ENCODE data around the gene BANK1. TPM values are rescaled to one million over a fixed set of nuclear protein-coding genes. Genes with fewer than 3 reads are reported as not detected.

BANK1 gene
- total RNA-seq, 1 donor from 2014 or later = 0.87 TPM

GRCh38 chr4:101762534-101762933, 28.0 kb upstream of the BANK1 start:
- peaks cover 36% of the 10 kb centered on the region for H3K9me3 Mint-ChIP-seq
- no peak overlapping the region for H3K4me3 Mint-ChIP-seq
- TF ChIP-seq, protein P1, sequence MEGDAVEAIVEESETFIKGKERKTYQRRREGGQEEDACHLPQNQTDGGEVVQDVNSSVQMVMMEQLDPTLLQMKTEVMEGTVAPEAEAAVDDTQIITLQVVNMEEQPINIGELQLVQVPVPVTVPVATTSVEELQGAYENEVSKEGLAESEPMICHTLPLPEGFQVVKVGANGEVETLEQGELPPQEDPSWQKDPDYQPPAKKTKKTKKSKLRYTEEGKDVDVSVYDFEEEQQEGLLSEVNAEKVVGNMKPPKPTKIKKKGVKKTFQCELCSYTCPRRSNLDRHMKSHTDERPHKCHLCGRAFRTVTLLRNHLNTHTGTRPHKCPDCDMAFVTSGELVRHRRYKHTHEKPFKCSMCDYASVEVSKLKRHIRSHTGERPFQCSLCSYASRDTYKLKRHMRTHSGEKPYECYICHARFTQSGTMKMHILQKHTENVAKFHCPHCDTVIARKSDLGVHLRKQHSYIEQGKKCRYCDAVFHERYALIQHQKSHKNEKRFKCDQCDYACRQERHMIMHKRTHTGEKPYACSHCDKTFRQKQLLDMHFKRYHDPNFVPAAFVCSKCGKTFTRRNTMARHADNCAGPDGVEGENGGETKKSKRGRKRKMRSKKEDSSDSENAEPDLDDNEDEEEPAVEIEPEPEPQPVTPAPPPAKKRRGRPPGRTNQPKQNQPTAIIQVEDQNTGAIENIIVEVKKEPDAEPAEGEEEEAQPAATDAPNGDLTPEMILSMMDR (IDR thresholded peaks at IDR 0.05; ENCODE audit: unreplicated experiment) = no peak
- H3K36me3 Mint-ChIP-seq = no peaks in the 10 kb centered on the region
- DNase-seq (ENCODE audit: low spot score in 2 of 2, unreplicated experiment in 2 of 2) = no peak
- H3K27ac Mint-ChIP-seq = no peak overlapping the region
- no peaks in the 10 kb centered on the region for H3K27me3 Mint-ChIP-seq (ENCODE audit: low read depth)
- H3K4me1 Mint-ChIP-seq = peaks cover 9% of the 10 kb centered on the region

- H3K9me3 Mint-ChIP-seq = peaks cover 42% of the 10 kb centered on the region
- H3K27ac Mint-ChIP-seq = no peak overlapping the region
- H3K27me3 Mint-ChIP-seq (ENCODE audit: low read depth) = no peaks in the 10 kb centered on the region
- no peak overlapping the region for H3K4me3 Mint-ChIP-seq
- no peak for DNase-seq (ENCODE audit: low spot score in 2 of 2, unreplicated experiment in 2 of 2)
- peaks cover 9% of the 10 kb centered on the region for H3K4me1 Mint-ChIP-seq
- no peaks in the 10 kb centered on the region for H3K36me3 Mint-ChIP-seq
- TF ChIP-seq, protein P1 (IDR thresholded peaks at IDR 0.05; ENCODE audit: unreplicated experiment) = no peak
Observed at GRCh38 chr4:101763576-101763975, 27.0 kb upstream of the BANK1 start.

DNA sequence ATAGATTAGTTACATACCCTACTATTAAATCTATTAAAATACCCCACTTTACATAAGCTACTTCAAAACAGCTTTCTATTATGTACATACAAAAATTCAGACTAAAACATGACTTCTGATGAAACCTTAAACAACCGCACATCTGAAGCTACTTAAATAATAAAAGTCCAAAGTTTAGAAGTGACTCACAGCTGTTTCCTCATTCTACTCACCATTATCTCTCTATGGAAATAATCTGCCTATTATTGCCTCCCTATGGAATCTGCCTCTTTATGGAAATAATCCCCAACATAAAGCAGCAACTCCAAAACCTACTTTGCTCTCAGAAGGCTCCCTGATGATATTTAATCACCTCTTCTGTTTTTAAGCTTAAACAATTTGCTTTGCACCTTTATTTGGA, 15.7 kb upstream of the BANK1 start:
- TF ChIP-seq, protein P1 (IDR thresholded peaks at IDR 0.05; ENCODE audit: unreplicated experiment) = no peak
- Mint-ChIP-seq H3K36me3 (no peaks in the 10 kb centered on the region), H3K27ac (no peak overlapping the region), H3K9me3 (peaks cover 35% of the 10 kb centered on the region), H3K4me3 (no peak overlapping the region), H3K27me3 (ENCODE audit: low read depth) (no peaks in the 10 kb centered on the region), H3K4me1 (no peaks in the 10 kb centered on the region)
- no peak for DNase-seq (ENCODE audit: low spot score in 2 of 2, unreplicated experiment in 2 of 2)

DNA sequence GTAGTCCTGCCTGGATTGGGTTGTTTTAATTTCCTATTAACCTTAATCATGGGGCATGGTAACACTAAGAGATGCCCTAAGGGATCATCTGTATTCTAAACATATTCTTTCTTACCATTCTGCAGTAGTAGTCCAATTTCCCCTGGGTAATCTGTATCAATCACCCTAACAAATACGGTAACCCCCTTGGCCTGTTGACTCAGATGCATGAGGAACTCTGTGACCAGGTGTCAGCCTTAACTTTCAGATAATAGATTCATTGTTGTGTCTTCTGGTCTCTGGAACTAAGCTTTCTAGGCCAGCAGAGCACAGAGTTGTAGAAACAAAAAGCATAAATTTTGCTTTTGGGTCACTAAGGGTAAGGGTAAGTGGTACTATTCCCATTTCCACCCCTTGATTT, 13.1 kb upstream of the BANK1 start:
- DNase-seq (ENCODE audit: low spot score in 2 of 2, unreplicated experiment in 2 of 2) = no peak
- Mint-ChIP-seq H3K36me3 (no peaks in the 10 kb centered on the region), H3K9me3 (peaks cover 13% of the 10 kb centered on the region), H3K4me1 (no peaks in the 10 kb centered on the region), H3K27ac (no peak overlapping the region), H3K27me3 (ENCODE audit: low read depth) (no peaks in the 10 kb centered on the region), H3K4me3 (no peak overlapping the region)
- TF ChIP-seq, protein P1 (IDR thresholded peaks at IDR 0.05; ENCODE audit: unreplicated experiment) = no peak

DNA sequence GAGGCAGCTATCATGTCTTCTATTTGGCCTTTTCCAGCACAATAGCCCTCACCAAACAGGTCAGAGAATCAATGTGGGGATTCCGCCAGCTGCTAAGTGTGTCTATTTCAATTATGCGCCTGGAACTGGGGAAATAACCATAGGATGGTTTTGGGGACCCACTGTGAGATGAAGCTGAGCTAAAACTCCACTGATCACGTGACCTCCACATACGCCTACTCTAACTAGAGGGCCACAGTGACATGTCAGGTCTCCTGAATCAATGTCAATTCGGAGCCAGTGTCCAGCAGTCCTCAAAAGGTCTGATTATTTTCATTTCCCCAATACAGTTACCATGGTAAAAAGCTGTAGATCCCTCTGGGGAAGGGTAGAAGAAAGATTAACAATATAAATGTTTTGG, 10.2 kb upstream of the BANK1 start:
- H3K4me1 Mint-ChIP-seq = no peaks in the 10 kb centered on the region
- H3K27ac Mint-ChIP-seq = no peak overlapping the region
- TF ChIP-seq, protein P1 (IDR thresholded peaks at IDR 0.05; ENCODE audit: unreplicated experiment) = no peak
- no peak overlapping the region for H3K4me3 Mint-ChIP-seq
- peaks cover 4% of the 10 kb centered on the region for H3K9me3 Mint-ChIP-seq
- H3K27me3 Mint-ChIP-seq (ENCODE audit: low read depth) = no peaks in the 10 kb centered on the region
- DNase-seq (ENCODE audit: low spot score in 2 of 2, unreplicated experiment in 2 of 2) = no peak
- H3K36me3 Mint-ChIP-seq = no peaks in the 10 kb centered on the region

- TF ChIP-seq, protein P1 (IDR thresholded peaks at IDR 0.05; ENCODE audit: unreplicated experiment) = no peak
- Mint-ChIP-seq H3K36me3 (peaks cover 4% of the 10 kb centered on the region), H3K4me1 (peaks cover 2% of the 10 kb centered on the region), H3K4me3 (no peak overlapping the region), H3K27me3 (ENCODE audit: low read depth) (no peaks in the 10 kb centered on the region), H3K9me3 (peaks cover 7% of the 10 kb centered on the region), H3K27ac (no peak overlapping the region)
- DNase-seq (ENCODE audit: low spot score in 2 of 2, unreplicated experiment in 2 of 2) = no peak
Observed at GRCh38 chr4:101782546-101782945, 8.0 kb upstream of the BANK1 start.
